H9 (cell line): ENCODE measurements around the gene CORIN. TPM values are rescaled to one million over a fixed set of nuclear protein-coding genes. Genes with fewer than 3 reads are reported as not detected.
A peak's percentile ranks its signal among the peaks of the same experiment; 100 is the strongest.

Experiments used
- DNase-seq: peaks from one replicate; pipeline ENCODE4 v3.0.0-alpha.2; 2017
- H2AFZ ChIP-seq: one replicate; pipeline ENCODE4 v1.6.1; 2013; ENCODE audit warnings: mild to moderate bottlenecking, low read length, control low read depth, moderate library complexity
- H2AK5ac ChIP-seq: 2 replicates; pipeline ENCODE4 v1.6.1; 2013; ENCODE audit warnings: low read length, control low read depth, mixed read lengths; ENCODE audit not compliant: insufficient read length
- H2BK120ac ChIP-seq: one replicate; pipeline ENCODE4 v1.6.1; 2013; ENCODE audit warnings: low read depth, mild to moderate bottlenecking, low read length, control low read depth, inconsistent platforms; ENCODE audit not compliant: poor library complexity, severe bottlenecking
- H2BK12ac ChIP-seq: 2 replicates; pipeline ENCODE4 v1.6.1; 2013; ENCODE audit warnings: low read length, control low read depth, mixed read lengths, low read depth; ENCODE audit not compliant: insufficient read length
- H2BK15ac ChIP-seq: 2 replicates; pipeline ENCODE4 v1.6.1; 2013; ENCODE audit warnings: low read depth, low read length, control low read depth
- H2BK20ac ChIP-seq: one replicate; pipeline ENCODE4 v1.6.1; 2013; ENCODE audit warnings: low read depth, mild to moderate bottlenecking, low read length, control low read depth, inconsistent platforms; ENCODE audit not compliant: poor library complexity, severe bottlenecking
- H2BK5ac ChIP-seq: 2 replicates; pipeline ENCODE4 v1.6.1; 2013; ENCODE audit warnings: low read length, control low read depth, mixed read lengths; ENCODE audit not compliant: insufficient read length
- H3K14ac ChIP-seq: 2 replicates; pipeline ENCODE4 v1.6.1; 2013; ENCODE audit warnings: low read length, control low read depth; ENCODE audit not compliant: insufficient read depth
- H3K18ac ChIP-seq: 2 replicates; pipeline ENCODE4 v1.6.1; 2013; ENCODE audit warnings: low read depth, mild to moderate bottlenecking, mixed read lengths, low read length, control low read depth; ENCODE audit not compliant: insufficient read length
- H3K23ac ChIP-seq: 2 replicates; pipeline ENCODE4 v1.6.1; 2013; ENCODE audit warnings: low read length, control low read depth, mixed read lengths, low read depth; ENCODE audit not compliant: insufficient read length
- H3K23me2 ChIP-seq: 2 replicates; pipeline ENCODE4 v1.6.1; 2013; ENCODE audit warnings: low read depth, mild to moderate bottlenecking, mixed read lengths, low read length, control low read depth; ENCODE audit not compliant: insufficient read length, poor library complexity, severe bottlenecking
- H3K27ac ChIP-seq: 2 replicates; pipeline ENCODE4 v1.5.1; 2013; ENCODE audit warnings: low read length, control low read depth, mixed read lengths, low read depth; ENCODE audit not compliant: insufficient read length
- H3K27me3 ChIP-seq: 2 replicates; pipeline ENCODE4 v1.6.1; 2013; ENCODE audit warnings: low read length, control low read depth, inconsistent platforms; ENCODE audit not compliant: insufficient read depth
- H3K4ac ChIP-seq: 2 replicates; pipeline ENCODE4 v1.6.1; 2013; ENCODE audit warnings: low read depth, mild to moderate bottlenecking, control low read depth, inconsistent platforms, low read length, moderate library complexity
- H3K4me1 ChIP-seq: 2 replicates; pipeline ENCODE4 v1.6.1; 2013; ENCODE audit warnings: low read length, control low read depth, inconsistent platforms; ENCODE audit not compliant: insufficient read depth
- H3K4me2 ChIP-seq: 2 replicates; pipeline ENCODE4 v1.6.1; 2013; ENCODE audit warnings: low read length, control low read depth, mixed read lengths; ENCODE audit not compliant: insufficient read length, insufficient read depth
- H3K56ac ChIP-seq: 2 replicates; pipeline ENCODE4 v1.6.1; 2013; ENCODE audit warnings: low read depth, mild to moderate bottlenecking, mixed read lengths, low read length, control low read depth; ENCODE audit not compliant: insufficient read length
- H3K79me1 ChIP-seq: 2 replicates; pipeline ENCODE4 v1.6.1; 2013; ENCODE audit warnings: low read depth, mild to moderate bottlenecking, moderate library complexity, low read length, control low read depth, inconsistent platforms; ENCODE audit not compliant: insufficient read depth, poor library complexity, severe bottlenecking
- H3K79me2 ChIP-seq: 2 replicates; pipeline ENCODE4 v1.6.1; 2013; ENCODE audit warnings: low read length, control low read depth, inconsistent platforms; ENCODE audit not compliant: insufficient read depth
- H3K9ac ChIP-seq: 2 replicates; pipeline ENCODE4 v1.6.1; 2013; ENCODE audit warnings: low read length, control low read depth, mixed read lengths; ENCODE audit not compliant: insufficient read length; ENCODE audit errors: extremely low read depth
- H3K9me3 ChIP-seq: one replicate; pipeline ENCODE4 v1.6.1; 2013; ENCODE audit warnings: low read depth, low read length, inconsistent platforms; ENCODE audit not compliant: control insufficient read depth
- H3T11ph ChIP-seq: one replicate; pipeline ENCODE4 v1.6.1; 2013; ENCODE audit warnings: mild to moderate bottlenecking, low read length, control low read depth, inconsistent platforms
- H4K20me1 ChIP-seq: one replicate; pipeline ENCODE4 v1.6.1; 2013; ENCODE audit not compliant: control insufficient read depth, insufficient read length, insufficient read depth
- H4K5ac ChIP-seq: 2 replicates; pipeline ENCODE4 v1.6.1; 2013; ENCODE audit warnings: low read depth, mild to moderate bottlenecking, mixed read lengths, low read length, control low read depth; ENCODE audit not compliant: insufficient read length
- H4K8ac ChIP-seq: replicated peaks from 2 replicates; pipeline ENCODE4 v1.6.1; 2013; ENCODE audit warnings: low read length, control low read depth, mixed read lengths, low read depth; ENCODE audit not compliant: insufficient read length
- H4K91ac ChIP-seq: 2 replicates; pipeline ENCODE4 v1.6.1; 2013; ENCODE audit warnings: low read depth, mild to moderate bottlenecking, moderate library complexity, mixed read lengths, low read length, control low read depth; ENCODE audit not compliant: insufficient read length
- H3K27ac Mint-ChIP-seq, 3 experiments: 2 replicates in 2 of 3; 3 replicates in 1 of 3; pipeline ENCODE4 v1.8.0; 2020 to 2021; ENCODE audit warnings: mixed read lengths in 3 of 3, mild to moderate bottlenecking in 1 of 3, moderate library complexity in 1 of 3
- H3K27me3 Mint-ChIP-seq: 2 replicates; pipeline ENCODE4 v1.8.0; 2021; ENCODE audit warnings: low read depth, mild to moderate bottlenecking, moderate library complexity, mixed read lengths
- H3K36me3 Mint-ChIP-seq, 3 experiments: 2 replicates in 2 of 3; 3 replicates in 1 of 3; pipeline ENCODE4 v1.8.0; 2020 to 2021; ENCODE audit warnings: low read depth in 3 of 3, mixed read lengths in 3 of 3; ENCODE audit not compliant: insufficient read depth in 1 of 3
- H3K4me1 Mint-ChIP-seq, 2 experiments: 2 replicates each; pipeline ENCODE4 v1.8.0; 2020; ENCODE audit warnings: mixed read lengths in 2 of 2
- H3K4me3 Mint-ChIP-seq, 2 experiments: 2 replicates in 1 of 2; 3 replicates in 1 of 2; pipeline ENCODE4 v1.8.0; 2020 to 2021; ENCODE audit warnings: mild to moderate bottlenecking in 2 of 2, mixed read lengths in 2 of 2, moderate library complexity in 1 of 2
- H3K9me3 Mint-ChIP-seq, 2 experiments: 2 replicates in 1 of 2; 3 replicates in 1 of 2; pipeline ENCODE4 v1.8.0; 2020; ENCODE audit warnings: mild to moderate bottlenecking in 2 of 2, mixed read lengths in 2 of 2, moderate library complexity in 1 of 2
- WGBS: extraction: QIAGEN DNeasy Blood & Tissue Kit; methylation state at CpG from one replicate; pipeline ENCODE4 v1.1.7; 2013; ENCODE audit warnings: missing lambda C conversion rate, low lambda C conversion rate, mixed read lengths; ENCODE audit not compliant: insufficient read length; ENCODE audit errors: extremely low coverage; 5-methylcytosine and 5-hydroxymethylcytosine counted together
- total RNA-seq: library from RNA; stranded (reverse); gene quantifications from 2 replicates; pipeline ENCODE4 v1.2.1, GENCODE V29; 2021
- TF ChIP-seq, protein P1 (sequence below): fragments of 200-600 bp; sonication (generic); conservative IDR thresholded peaks from 3 replicates; pipeline ENCODE4 v1.8.0; 2021; ENCODE audit warnings: antibody characterized with exemption, mild to moderate bottlenecking

The CORIN gene
- total RNA-seq, 1 experiment from 2014 or later = 0.39 TPM

DNA sequence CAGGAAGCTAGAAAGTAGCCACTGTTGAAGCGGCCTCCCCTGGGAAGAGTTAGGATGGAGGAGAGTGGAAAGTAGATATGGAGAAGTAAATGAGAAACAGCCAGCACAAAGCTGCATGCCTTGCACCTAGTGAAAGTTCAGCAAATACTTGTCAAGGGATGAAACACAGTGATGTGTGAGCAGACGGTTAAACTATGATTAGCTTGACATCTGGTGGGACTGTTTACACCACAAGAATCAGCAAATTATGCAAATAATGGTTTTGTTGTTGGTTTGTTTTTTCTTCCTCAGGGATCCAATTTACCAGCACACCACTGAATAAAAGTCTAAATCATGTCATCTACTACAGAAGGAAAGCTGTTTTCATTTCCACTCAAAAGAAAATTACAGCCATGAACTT lies 87.1 kb downstream of the CORIN start:
- Histone ChIP-seq H3K79me1 (no peaks in the 10 kb centered on the region), H3K4me2 (no peak overlapping the region), H2BK5ac (no peak overlapping the region), H2BK120ac (no peak overlapping the region), H3K14ac (no peak overlapping the region), H4K20me1 (no peaks in the 10 kb centered on the region), H3K27ac (no peak overlapping the region), H3T11ph (no peak overlapping the region), H3K4me1 (peaks cover 4% of the 10 kb centered on the region; the same call in 1 of the 2 replicates), H2BK20ac (no peak overlapping the region), H2AFZ (no peak overlapping the region), H3K9ac (no peak overlapping the region), H4K91ac (no peak overlapping the region), H3K18ac (no peak overlapping the region), H2BK15ac (no peak overlapping the region), H3K79me2 (no peaks in the 10 kb centered on the region), H3K23ac (no peak overlapping the region), H3K23me2 (no peaks in the 10 kb centered on the region), H3K27me3 (no peaks in the 10 kb centered on the region), H4K5ac (no peak overlapping the region), H3K4ac (no peak overlapping the region), H4K8ac (no peak overlapping the region), H3K9me3 (no peaks in the 10 kb centered on the region), H3K56ac (no peak overlapping the region), H2BK12ac (no peak overlapping the region), H2AK5ac (no peak overlapping the region)
- TF ChIP-seq, protein P1, sequence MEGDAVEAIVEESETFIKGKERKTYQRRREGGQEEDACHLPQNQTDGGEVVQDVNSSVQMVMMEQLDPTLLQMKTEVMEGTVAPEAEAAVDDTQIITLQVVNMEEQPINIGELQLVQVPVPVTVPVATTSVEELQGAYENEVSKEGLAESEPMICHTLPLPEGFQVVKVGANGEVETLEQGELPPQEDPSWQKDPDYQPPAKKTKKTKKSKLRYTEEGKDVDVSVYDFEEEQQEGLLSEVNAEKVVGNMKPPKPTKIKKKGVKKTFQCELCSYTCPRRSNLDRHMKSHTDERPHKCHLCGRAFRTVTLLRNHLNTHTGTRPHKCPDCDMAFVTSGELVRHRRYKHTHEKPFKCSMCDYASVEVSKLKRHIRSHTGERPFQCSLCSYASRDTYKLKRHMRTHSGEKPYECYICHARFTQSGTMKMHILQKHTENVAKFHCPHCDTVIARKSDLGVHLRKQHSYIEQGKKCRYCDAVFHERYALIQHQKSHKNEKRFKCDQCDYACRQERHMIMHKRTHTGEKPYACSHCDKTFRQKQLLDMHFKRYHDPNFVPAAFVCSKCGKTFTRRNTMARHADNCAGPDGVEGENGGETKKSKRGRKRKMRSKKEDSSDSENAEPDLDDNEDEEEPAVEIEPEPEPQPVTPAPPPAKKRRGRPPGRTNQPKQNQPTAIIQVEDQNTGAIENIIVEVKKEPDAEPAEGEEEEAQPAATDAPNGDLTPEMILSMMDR = no peak
- Mint-ChIP-seq H3K4me1 (peaks cover 6 to 9% of the 10 kb centered on the region in 2 experiments), H3K27ac (peak overlapping the region in 1 of 3 experiments; percentile 46; a peak in 1 of 7 replicates), H3K27me3 (no peaks in the 10 kb centered on the region), H3K9me3 (peaks cover 14 to 17% of the 10 kb centered on the region in 2 experiments), H3K36me3 (peaks cover 7 to 10% (median 9%) of the 10 kb centered on the region in 3 experiments; a peak in 6 of 7 replicates), H3K4me3 (no peak overlapping the region)
- DNase-seq = no peak
- no CpG with 5 or more reads among the region's 2 CpGs for WGBS
